KMS-11 (cell line): ENCODE results near the gene ANO3.

Experiments
- H2AFZ ChIP-seq: fragments of 200-600 bp; sonication (generic); 2 replicates; pipeline ENCODE4 v1.6.1; 2016; ENCODE audit warnings: antibody characterized with exemption, mixed run types, low read depth
- H3K27ac ChIP-seq: fragments of 200-600 bp; sonication (generic); 2 replicates; pipeline ENCODE4 v1.6.1; 2016; ENCODE audit warnings: mild to moderate bottlenecking, mixed run types
- H3K27me3 ChIP-seq: fragments of 200-600 bp; sonication (generic); 2 replicates; pipeline ENCODE4 v1.6.1; 2017; ENCODE audit warnings: mild to moderate bottlenecking, low read depth, mixed run types, moderate library complexity; ENCODE audit not compliant: insufficient read depth
- H3K36me3 ChIP-seq: fragments of 200-600 bp; sonication (generic); 2 replicates; pipeline ENCODE4 v1.6.1; 2017; ENCODE audit warnings: mild to moderate bottlenecking, mixed run types; ENCODE audit not compliant: insufficient read depth
- H3K4me1 ChIP-seq: fragments of 200-600 bp; sonication (generic); 2 replicates; pipeline ENCODE4 v1.6.1; 2016; ENCODE audit warnings: mild to moderate bottlenecking, low read depth, mixed run types; ENCODE audit not compliant: poor library complexity, severe bottlenecking
- H3K4me2 ChIP-seq: fragments of 200-600 bp; sonication (generic); 2 replicates; pipeline ENCODE4 v1.7.0; 2016; ENCODE audit warnings: mild to moderate bottlenecking, mixed run types
- H3K4me3 ChIP-seq: fragments of 200-600 bp; sonication (generic); IDR thresholded peaks from 2 replicates; pipeline ENCODE4 v1.6.1; 2017; ENCODE audit warnings: low read depth, low read length, mixed read lengths; ENCODE audit not compliant: insufficient read depth
- H3K79me2 ChIP-seq: fragments of 200-600 bp; sonication (generic); 2 replicates; pipeline ENCODE4 v1.6.1; 2016; ENCODE audit warnings: low read depth, mixed run types; ENCODE audit not compliant: insufficient read depth
- H3K9ac ChIP-seq: fragments of 200-600 bp; sonication (generic); 2 replicates; pipeline ENCODE4 v1.6.1; 2016; ENCODE audit warnings: mild to moderate bottlenecking, mixed run types
- H4K20me1 ChIP-seq: fragments of 200-600 bp; sonication (generic); 2 replicates; pipeline ENCODE4 v1.6.1; 2016; ENCODE audit warnings: mild to moderate bottlenecking, mixed run types; ENCODE audit not compliant: insufficient read depth
- TF ChIP-seq, protein P1 (sequence below): fragments of 200-600 bp; sonication (generic); conservative IDR thresholded peaks from 2 replicates; pipeline ENCODE4 v1.6.1; 2017; ENCODE audit warnings: low read depth, mild to moderate bottlenecking, antibody characterized with exemption, low read length, moderate library complexity, mixed read lengths

ANO3 gene

DNA sequence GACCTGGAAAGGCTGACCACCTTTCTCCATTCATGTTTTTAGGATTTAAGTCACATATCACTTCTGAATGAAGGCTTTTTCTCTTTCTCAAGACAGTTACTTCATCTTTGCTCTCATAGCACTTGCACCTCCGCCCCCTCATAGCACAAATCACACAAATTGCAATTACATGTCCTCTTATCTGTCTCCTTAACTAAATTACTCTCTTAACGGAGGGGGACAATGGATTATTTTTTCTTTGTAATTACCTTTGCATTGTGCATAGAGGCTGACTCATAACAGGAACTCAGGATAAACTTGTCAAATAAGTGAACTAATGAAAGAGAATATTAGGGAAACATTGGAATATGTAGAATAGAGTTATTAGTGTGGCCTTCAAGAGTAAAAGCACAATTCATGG, 145.5 kb downstream of the ANO3 start:
- Histone ChIP-seq H3K36me3 (no peaks in the 10 kb centered on the region), H4K20me1 (no peaks in the 10 kb centered on the region), H3K79me2 (no peaks in the 10 kb centered on the region), H3K4me2 (no peak overlapping the region), H3K9ac (no peak overlapping the region), H3K27me3 (no peaks in the 10 kb centered on the region), H2AFZ (no peak overlapping the region), H3K27ac (no peak overlapping the region), H3K4me1 (no peaks in the 10 kb centered on the region), H3K4me3 (no peak overlapping the region)
- TF ChIP-seq, protein P1, sequence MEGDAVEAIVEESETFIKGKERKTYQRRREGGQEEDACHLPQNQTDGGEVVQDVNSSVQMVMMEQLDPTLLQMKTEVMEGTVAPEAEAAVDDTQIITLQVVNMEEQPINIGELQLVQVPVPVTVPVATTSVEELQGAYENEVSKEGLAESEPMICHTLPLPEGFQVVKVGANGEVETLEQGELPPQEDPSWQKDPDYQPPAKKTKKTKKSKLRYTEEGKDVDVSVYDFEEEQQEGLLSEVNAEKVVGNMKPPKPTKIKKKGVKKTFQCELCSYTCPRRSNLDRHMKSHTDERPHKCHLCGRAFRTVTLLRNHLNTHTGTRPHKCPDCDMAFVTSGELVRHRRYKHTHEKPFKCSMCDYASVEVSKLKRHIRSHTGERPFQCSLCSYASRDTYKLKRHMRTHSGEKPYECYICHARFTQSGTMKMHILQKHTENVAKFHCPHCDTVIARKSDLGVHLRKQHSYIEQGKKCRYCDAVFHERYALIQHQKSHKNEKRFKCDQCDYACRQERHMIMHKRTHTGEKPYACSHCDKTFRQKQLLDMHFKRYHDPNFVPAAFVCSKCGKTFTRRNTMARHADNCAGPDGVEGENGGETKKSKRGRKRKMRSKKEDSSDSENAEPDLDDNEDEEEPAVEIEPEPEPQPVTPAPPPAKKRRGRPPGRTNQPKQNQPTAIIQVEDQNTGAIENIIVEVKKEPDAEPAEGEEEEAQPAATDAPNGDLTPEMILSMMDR = no peak

DNA sequence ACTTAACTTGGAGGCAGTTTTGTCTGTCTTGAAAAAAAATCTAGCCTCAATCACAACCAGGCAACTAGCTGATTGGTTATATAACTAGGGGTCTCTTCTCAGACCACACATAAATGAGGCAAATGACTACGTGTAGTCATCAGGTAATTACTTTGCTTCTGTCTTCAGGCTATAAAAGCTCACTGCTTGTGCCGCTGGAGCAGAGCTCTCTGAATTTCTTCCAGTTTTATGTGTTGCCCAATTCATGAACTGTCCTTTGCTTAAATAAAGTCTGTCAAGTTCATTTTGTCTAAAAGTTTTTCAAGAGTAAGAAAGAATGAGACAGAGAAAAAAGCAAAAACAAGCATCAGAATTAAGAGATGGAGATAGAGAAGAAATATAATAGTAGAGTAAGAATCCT, 146.8 kb downstream of the ANO3 start:
- Histone ChIP-seq H3K4me3 (no peak overlapping the region), H3K4me1 (no peaks in the 10 kb centered on the region), H2AFZ (no peak overlapping the region), H3K9ac (no peak overlapping the region), H3K79me2 (no peaks in the 10 kb centered on the region), H3K4me2 (no peak overlapping the region), H4K20me1 (no peaks in the 10 kb centered on the region), H3K27me3 (no peaks in the 10 kb centered on the region), H3K36me3 (no peaks in the 10 kb centered on the region), H3K27ac (no peak overlapping the region)
- TF ChIP-seq, protein P1 = no peak

DNA sequence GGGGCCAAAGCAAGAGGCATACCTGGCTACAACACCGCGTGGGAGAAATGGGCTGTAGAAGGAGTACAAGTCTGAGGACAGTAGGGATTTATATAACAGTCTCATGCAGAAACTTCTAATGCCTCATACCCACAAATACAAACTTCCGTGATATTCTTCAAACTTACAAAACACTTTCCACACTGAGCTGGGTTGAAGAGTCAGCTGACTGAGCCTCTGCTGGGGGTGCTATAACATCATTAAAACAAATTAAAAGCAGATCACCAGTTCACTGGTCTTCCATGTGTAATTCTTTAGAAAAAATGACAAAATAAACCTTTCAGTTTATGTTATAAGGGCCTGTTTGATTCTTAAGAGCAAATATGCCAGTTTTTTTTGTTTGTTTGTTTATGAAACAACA, 148.1 kb downstream of the ANO3 start:
- Histone ChIP-seq H3K4me3 (no peak overlapping the region), H3K27ac (no peak overlapping the region), H2AFZ (no peak overlapping the region), H3K4me2 (no peak overlapping the region), H3K4me1 (no peaks in the 10 kb centered on the region), H3K36me3 (no peaks in the 10 kb centered on the region), H3K27me3 (no peaks in the 10 kb centered on the region), H3K9ac (no peak overlapping the region), H3K79me2 (no peaks in the 10 kb centered on the region), H4K20me1 (no peaks in the 10 kb centered on the region)
- TF ChIP-seq, protein P1 = no peak

DNA sequence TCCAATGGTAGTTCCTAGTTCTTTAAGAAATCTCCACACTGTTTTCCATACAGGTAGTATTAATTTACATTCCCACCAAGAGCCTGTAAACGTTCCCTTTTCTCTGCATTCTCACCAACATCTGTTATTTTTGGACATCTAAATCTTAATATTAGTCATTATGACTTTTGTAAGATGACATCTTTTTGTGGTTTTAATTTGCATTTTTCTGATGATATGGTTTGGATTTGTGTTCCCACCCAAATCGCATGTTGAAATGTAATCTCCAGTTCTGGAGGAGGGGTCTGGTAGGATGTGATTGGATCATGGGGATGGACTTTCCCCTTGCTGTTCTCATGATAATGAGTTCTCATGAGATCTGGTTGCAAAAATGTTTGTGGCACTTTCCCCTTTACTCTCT, 151.2 kb downstream of the ANO3 start:
- Histone ChIP-seq H3K4me3 (no peak overlapping the region), H3K9ac (no peak overlapping the region), H3K27me3 (no peaks in the 10 kb centered on the region), H3K27ac (no peak overlapping the region), H3K36me3 (no peaks in the 10 kb centered on the region), H2AFZ (no peak overlapping the region), H3K4me1 (no peaks in the 10 kb centered on the region), H4K20me1 (no peaks in the 10 kb centered on the region), H3K4me2 (no peak overlapping the region), H3K79me2 (no peaks in the 10 kb centered on the region)
- TF ChIP-seq, protein P1 = no peak

DNA sequence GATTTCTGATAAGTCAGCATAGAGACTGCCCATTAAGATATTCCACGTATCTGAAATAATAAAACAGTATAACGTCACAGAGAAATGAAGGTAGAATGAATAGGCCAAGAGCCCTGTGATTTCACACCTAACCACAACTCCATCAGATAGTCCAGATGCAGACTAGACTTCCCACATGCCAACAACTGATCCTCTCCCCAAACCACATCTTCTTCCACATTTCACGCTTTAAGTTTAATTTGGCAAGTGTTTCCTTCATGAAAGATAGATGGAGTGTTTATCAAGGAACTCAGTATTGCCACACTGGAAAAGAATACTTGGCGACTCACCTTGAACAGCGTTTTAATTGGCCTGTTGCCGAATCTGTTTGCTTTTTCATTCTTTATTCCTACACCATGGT, 158.6 kb downstream of the ANO3 start:
- Histone ChIP-seq H3K4me2 (no peak overlapping the region), H3K27me3 (no peaks in the 10 kb centered on the region), H3K9ac (no peak overlapping the region), H3K36me3 (no peaks in the 10 kb centered on the region), H3K4me3 (no peak overlapping the region), H2AFZ (no peak overlapping the region), H4K20me1 (no peaks in the 10 kb centered on the region), H3K27ac (no peak overlapping the region), H3K4me1 (no peaks in the 10 kb centered on the region), H3K79me2 (no peaks in the 10 kb centered on the region)
- TF ChIP-seq, protein P1 = no peak
